HG03097 (cell line): Measurements from ENCODE around the gene ENTPD8.

ENCODE experiments used
- ATAC-seq: cut with Tn5 transposase; IDR thresholded peaks from one replicate; pipeline ENCODE4 v1.9.1; 2021; ENCODE audit not compliant: unreplicated experiment, low FRiP score

Gene ENTPD8, protein sequence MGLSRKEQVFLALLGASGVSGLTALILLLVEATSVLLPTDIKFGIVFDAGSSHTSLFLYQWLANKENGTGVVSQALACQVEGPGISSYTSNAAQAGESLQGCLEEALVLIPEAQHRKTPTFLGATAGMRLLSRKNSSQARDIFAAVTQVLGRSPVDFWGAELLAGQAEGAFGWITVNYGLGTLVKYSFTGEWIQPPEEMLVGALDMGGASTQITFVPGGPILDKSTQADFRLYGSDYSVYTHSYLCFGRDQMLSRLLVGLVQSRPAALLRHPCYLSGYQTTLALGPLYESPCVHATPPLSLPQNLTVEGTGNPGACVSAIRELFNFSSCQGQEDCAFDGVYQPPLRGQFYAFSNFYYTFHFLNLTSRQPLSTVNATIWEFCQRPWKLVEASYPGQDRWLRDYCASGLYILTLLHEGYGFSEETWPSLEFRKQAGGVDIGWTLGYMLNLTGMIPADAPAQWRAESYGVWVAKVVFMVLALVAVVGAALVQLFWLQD

DNA sequence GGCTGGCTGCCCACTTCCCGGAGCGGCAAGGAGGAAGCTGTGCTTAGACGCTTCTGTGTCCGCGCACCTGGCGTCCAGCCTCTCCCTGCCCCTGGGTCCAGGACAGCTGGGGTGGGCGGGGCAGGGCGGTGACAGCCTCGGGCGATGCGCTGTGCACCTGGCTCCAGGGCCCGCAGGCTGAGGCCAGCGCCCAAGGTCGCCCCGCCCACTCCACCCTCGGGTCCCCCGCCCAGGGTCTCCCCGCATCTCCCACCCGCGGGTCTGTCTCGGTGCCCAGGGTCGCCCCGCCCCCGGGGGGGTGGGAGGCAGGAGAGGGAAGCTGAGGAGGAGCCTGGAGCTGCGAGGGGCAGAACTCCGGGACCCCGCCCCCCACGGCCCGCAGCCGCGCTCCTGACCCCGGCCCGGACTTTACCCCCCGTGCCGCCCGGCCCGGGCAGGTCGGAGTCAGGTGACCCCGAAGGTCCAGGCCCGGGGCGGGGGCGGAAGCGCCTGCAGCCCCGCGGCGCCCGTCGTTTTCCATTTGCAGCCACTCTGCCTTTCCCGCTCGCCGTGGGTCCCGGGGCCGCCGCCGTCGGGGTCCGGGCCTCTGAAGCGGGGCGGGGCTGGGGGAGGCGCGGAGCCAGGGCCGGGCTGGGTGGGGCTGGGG, at the start of gene ENTPD8:
Gene ENTPD8, minus strand, starts transcription at position 69 of the 646 bp plus-strand sequence. CDS start 3,072 bp downstream, outside the sequence.
- ATAC-seq: no peak

DNA sequence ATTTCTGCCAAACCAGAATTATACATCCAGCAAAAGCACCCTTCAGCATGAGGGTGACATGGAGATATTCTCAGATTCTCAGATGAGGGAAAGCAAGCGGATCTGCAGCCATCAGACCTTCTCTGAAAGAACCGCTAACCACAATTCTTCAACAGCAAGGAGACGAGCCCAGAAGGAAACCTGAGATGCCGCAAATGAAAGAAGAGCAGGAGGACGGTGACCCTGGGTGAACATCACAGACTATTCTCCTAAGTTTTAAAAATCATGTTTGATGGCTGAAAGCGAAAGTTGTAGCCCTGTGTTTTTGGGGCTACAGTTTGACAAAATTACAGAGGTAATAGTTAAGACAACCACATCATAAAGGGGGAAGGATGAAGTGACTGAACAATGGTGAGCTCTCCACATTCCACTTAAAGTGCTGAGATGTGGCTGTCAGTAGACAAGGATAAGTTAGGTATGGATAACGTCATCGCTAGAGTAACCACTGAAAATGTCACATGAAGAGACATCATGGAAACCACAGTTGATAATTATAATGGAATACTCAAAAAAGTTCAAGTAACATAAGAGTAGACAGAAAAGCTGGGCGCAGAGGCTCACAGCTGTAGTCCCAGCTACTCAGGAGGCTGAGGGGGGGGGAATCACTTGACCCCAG, 49.5 kb upstream of the ENTPD8 start:
- ATAC-seq: no peak

DNA sequence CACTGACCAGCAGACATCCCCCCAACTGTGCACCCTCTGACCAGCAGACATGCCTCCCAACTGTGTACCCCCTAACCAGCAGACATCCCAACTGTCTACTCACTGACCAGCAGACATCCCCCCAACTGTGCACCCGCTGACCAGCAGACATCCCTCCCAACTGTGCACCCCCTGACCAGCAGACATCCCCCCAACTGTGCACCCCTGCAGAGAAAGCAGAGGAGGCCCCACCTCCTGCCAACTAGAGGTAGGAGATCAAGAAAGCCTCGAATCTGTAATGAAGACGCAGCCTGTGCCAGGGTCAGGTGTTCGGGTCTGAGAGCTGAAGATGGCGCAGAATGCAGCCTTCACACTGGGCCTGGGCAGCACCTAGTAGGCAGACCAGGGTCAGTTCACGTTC, 47.7 kb upstream of the ENTPD8 start:
- ATAC-seq: no peak

GRCh38 chr9:137488327-137488653, 47.1 kb upstream of the ENTPD8 start:
- ATAC-seq: no peak

- ATAC-seq: no peak
Measured at GRCh38 chr9:137487454-137488326, 46.5 kb upstream of the ENTPD8 start.

- ATAC-seq: no peak
Measured at GRCh38 chr9:137486545-137487453, 45.6 kb upstream of the ENTPD8 start.

GRCh38 chr9:137486141-137486490, 45.0 kb upstream of the ENTPD8 start:
- ATAC-seq: no peak

GRCh38 chr9:137485343-137486140, 44.4 kb upstream of the ENTPD8 start:
- ATAC-seq: no peak

- ATAC-seq: no peak
Measured at GRCh38 chr9:137484551-137485315, 43.6 kb upstream of the ENTPD8 start.

DNA sequence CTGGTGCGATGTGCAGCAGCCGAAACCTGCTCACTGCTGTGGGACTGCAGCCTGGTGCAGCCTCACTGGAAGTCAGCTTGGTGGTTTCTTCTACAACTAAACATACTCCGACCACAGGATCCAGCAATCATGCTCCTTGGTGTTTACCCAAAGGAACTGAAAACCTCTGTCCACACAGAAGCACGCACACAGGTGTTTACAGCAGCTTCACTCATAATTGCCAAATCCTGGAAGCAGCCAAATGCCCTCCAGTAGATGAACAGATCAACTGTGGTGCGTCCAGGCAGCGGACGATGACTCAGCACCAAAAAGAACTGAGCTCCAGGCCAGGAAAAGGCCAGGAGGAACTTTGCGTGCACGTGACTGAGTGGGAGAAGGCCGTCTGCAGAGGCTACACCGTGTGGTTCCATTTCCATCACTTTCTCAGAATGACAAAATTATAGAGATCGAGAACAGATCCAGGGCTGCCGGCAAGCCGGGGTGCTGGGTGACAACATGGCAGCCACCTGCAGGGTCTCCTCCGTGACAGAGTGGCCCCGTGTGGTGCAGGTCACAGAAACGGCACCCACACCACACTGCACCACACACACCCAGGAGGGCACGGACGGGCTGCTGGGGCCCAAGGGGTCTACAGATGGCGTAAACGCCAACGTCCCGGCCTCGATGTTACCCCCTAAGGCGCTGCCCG, 41.1 kb upstream of the ENTPD8 start:
- peak; percentile 64 for ATAC-seq

DNA sequence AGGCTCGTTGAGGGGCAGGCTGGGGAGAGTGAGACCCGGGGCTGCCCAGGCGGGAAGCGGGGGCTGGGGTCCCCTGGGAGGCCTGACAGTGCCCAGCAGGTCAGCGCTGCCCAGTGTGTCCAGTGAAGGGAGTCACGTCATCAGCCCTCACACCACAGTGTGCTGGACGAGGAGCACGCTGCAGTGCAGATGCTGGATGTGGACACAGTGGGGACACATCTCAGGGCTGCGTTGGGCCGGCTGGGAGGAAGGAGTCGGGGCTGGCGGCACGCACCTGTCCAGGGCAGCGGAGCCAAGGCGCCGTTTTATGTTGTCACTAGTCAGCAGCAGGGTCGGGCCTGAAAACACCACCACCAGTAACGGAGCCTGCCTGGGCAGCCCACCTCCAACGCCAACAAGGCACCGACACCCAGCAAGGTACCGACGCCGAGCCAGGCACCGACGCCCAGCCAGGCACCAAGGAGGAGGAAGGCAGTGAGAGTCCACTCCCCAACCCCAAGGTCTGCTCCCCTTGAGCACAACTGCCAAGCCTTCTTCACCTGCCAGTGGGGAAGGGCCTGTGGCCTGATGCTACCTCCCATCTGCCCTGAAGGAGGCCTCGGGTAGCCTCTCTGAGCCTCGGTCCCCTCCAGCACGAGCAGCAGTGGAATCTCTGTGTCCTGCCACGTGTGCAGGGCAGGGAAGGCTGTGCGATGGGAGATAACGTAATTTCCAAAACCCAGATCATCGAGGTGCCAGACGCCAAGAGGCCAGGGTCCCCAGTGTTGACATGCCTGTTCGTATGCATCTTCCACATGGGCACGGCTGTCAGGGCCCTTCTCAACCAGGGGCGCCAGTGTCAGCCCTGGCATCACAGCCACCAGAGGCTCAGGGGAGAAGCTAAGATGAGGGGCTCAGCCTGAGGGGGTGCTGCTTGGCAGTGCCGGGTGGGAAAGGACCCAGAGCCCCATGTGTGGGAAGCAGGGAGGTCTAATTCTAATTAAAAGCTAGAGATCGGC, 39.8 kb upstream of the ENTPD8 start:
- ATAC-seq: no peak

- no peak for ATAC-seq
Measured at GRCh38 chr9:137479892-137480685, 38.9 kb upstream of the ENTPD8 start.

DNA sequence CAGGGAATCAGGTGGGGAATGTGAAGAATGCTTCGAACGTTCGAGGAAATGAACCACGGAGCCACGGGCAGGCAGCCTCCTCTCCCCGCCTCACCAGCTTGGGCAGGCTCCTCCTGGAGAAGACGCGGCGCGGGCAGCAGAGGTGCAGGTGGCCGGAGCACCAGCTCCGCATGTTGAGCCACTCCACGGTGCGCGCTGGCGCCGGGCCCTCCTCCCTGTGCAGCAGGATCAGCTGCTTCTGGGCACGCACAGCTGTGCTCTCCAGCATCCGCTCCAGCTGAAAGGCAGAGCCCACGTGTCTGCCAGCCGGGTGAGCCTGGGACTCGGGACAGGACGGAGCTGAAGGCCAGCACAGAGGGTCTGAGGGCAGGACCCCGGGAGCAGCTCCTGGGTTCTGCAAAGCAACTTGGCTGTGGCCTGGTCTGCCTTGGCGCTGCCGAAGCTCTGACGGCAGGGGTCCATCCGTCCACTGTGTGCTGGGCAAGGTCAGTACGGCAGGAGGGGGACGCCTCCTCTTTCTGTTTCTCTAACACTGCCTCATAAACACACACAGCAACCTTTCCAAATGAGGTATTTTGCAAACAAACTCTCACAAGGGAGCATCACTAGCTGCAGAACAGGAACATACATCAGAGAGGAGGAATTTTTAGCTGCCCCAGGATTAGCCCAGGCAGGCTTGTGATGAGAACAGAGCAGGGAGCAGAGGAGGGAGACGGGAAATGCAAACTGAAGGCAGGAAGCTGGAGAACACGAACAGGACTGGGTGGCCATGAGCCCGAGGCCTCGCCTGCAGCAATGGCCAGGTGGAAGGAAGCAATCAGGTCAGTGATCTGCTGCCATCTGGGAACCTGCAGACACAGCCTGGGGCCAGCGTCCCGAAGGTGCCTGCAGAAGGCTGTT, 38.1 kb upstream of the ENTPD8 start:
- no peak for ATAC-seq

DNA sequence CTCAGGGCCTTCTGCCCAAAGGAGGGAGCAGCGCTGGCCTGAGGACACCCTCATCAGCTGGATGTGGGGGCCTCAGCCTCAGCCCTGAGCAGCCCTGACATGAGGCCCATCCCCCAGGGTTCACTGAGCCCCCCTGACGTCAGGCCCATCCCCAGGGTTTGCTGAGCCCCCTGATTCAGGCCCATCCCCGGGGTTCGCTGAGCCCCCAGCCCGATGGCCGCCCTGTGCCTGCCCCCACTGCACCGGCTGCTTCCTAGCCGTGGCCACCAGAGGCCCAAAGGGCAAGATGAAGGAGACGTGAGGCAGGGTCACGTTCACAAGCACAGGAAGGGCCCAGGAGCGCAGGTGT, 37.4 kb upstream of the ENTPD8 start:
- ATAC-seq: no peak
